Thymus (tissue), 11 donors: ENCODE results near the gene IMMP2L. TPM values are rescaled to one million over a fixed set of nuclear protein-coding genes. Genes with fewer than 3 reads are reported as not detected.

Source experiments
- DNase-seq, 9 donors: peaks; one replicate each; pipeline ENCODE4 v3.0.0-alpha.2; 2013; ENCODE audit warnings: low spot score in 9 of 9, low read depth in 6 of 9, missing footprints in 1 of 9
- H3K27ac ChIP-seq, 2 donors: one replicate each; pipeline ENCODE4 v1.5.1; 2013; ENCODE audit warnings: control low read depth in 1 of 2, low read depth in 1 of 2, low read length in 1 of 2, mild to moderate bottlenecking in 1 of 2, moderate library complexity in 1 of 2
- H3K27me3 ChIP-seq, 2 donors: one replicate each; pipeline ENCODE4 v1.5.1; 2013; ENCODE audit warnings: low read length in 1 of 2; ENCODE audit not compliant: control insufficient read depth in 2 of 2, insufficient read depth in 1 of 2
- H3K36me3 ChIP-seq, 2 donors: one replicate each; pipeline ENCODE4 v1.5.1; 2013; ENCODE audit warnings: low read length in 1 of 2, mild to moderate bottlenecking in 1 of 2, moderate library complexity in 1 of 2; ENCODE audit not compliant: control insufficient read depth in 2 of 2, insufficient read depth in 2 of 2
- H3K4me1 ChIP-seq, 2 donors: one replicate each; pipeline ENCODE4 v1.5.1; 2013; ENCODE audit warnings: low read length in 2 of 2; ENCODE audit not compliant: control insufficient read depth in 2 of 2, insufficient read depth in 2 of 2
- H3K4me3 ChIP-seq, 2 donors: one replicate each; pipeline ENCODE4 v1.5.1; 2013; ENCODE audit warnings: low read length in 2 of 2, control low read depth in 1 of 2, mild to moderate bottlenecking in 1 of 2
- H3K9me3 ChIP-seq, 2 donors: one replicate each; pipeline ENCODE4 v1.5.1; 2013; ENCODE audit warnings: low read length in 1 of 2, mild to moderate bottlenecking in 1 of 2; ENCODE audit not compliant: control insufficient read depth in 2 of 2, insufficient read depth in 1 of 2
- WGBS: extraction: QIAGEN DNeasy Blood & Tissue Kit; methylation state at CpG from one replicate; pipeline ENCODE4 v1.1.7; 2013; 5-methylcytosine and 5-hydroxymethylcytosine counted together
- polyA plus RNA-seq: library from polyadenylated mRNA; stranded (reverse); fragments of 200-250 nt; gene quantifications from one replicate; pipeline ENCODE4 v1.2.3, GENCODE V29; 2013
- total RNA-seq: library from RNA; stranded (reverse); fragments of 120-200 nt; gene quantifications from one replicate; pipeline ENCODE4 v1.2.4, GENCODE V29; 2013
- donor health status: healthy.

The IMMP2L gene
- total and polyA plus RNA-seq, 2 donors: 11.0 to 12.8 TPM

DNA sequence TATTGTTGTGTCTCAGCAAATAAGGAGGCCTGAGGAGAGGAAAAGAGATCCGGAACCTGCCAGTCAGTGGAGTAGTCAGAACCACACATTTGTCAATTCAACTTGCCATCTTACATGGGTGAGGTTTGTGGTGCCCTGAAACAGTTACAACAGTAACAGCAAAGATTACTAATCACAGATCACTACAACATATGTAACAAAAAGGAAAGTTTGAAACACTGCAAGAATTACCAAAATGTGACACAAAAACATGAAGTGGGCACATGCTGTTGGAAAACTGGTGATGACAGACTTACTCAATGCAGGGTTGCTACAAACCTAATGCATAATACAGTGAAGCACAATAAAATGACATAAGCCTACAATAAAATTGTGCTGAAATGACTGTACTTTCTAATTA is 382.0 kb downstream of the IMMP2L start:
- no peak overlapping the region for H3K4me3 ChIP-seq
- H3K36me3 ChIP-seq: no peaks in the 10 kb centered on the region
- H3K27ac ChIP-seq: no peak overlapping the region
- no peaks in the 10 kb centered on the region for H3K27me3 ChIP-seq
- WGBS: 96% methylated on average over 1 of the region's 1 CpG
- no peaks in the 10 kb centered on the region for H3K4me1 ChIP-seq
- no peak for DNase-seq
- no peaks in the 10 kb centered on the region for H3K9me3 ChIP-seq

DNA sequence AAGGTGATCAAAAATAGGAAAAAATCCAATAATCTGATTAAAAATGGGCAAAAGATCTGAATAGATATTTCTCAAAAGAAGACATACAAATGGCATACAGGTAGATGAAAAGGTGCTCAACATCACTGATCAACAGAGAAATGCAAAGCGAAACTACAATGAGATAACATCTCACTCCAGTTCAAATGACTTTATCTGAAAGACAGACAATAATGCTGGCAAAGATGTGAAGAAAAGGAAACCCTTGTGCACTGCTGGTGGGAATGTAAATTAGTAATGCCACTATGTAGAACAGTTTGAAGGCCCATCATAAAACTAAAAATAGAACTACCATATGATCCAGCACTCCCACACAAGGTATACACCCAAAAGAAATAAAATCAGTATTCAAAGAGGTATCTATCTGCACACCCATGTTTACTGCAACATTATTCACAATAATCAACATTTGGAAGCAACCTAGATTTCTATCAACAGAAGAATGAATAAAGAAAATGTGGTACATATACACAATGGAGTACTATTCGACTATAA is 386.3 kb downstream of the IMMP2L start:
- no peaks in the 10 kb centered on the region for H3K27me3 ChIP-seq
- H3K36me3 ChIP-seq: no peaks in the 10 kb centered on the region
- H3K4me3 ChIP-seq: no peak overlapping the region
- no peaks in the 10 kb centered on the region for H3K9me3 ChIP-seq
- 72% methylated on average over 2 of the region's 2 CpGs for WGBS
- H3K27ac ChIP-seq: no peak overlapping the region
- no peaks in the 10 kb centered on the region for H3K4me1 ChIP-seq
- peak in 7 of 9 donors; percentile 0 to 46 (median 8) for DNase-seq

DNA sequence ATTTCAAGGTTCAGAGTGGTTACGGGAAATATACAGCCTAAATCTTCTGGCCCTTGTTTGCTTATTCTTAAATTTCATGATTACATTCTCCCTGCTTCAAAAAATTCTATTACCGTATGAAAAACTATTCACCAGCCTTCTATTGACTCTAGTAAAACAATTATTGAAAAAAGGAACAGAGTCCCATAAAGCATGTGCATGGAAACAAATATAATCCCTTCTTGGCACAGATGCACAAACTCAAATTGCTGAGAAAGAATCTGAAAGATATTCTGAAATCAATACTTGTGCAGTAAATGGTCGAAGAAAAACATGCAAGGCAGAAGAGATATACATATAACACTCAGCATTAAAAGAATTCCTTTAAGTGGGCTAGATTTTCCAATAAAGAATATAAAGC is 387.8 kb downstream of the IMMP2L start:
- H3K4me3 ChIP-seq: no peak overlapping the region
- DNase-seq: no peak
- no peaks in the 10 kb centered on the region for H3K4me1 ChIP-seq
- WGBS: 98% methylated on average over 3 of the region's 3 CpGs
- no peaks in the 10 kb centered on the region for H3K27me3 ChIP-seq
- no peak overlapping the region for H3K27ac ChIP-seq
- no peaks in the 10 kb centered on the region for H3K36me3 ChIP-seq
- H3K9me3 ChIP-seq: no peaks in the 10 kb centered on the region

DNA sequence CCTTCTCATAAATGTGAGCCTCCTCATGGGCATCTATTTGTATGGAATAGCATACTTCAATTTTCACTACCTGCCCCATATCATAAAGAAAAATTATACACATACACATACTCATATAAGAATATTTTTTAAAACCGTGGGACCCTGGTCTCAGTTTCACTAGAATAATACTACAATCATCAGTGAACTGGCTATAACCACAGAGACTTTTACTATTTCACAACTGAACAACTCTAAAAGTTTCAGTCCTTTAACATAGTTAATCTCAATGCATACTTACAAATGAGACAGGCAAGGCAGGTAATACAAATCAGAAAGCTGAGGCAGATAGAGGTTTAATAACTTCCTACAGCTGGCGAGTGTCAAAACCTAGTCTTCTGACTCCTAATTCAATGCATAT is 388.3 kb downstream of the IMMP2L start:
- no peaks in the 10 kb centered on the region for H3K36me3 ChIP-seq
- 97% methylated on average over 2 of the region's 2 CpGs for WGBS
- no peak overlapping the region for H3K4me3 ChIP-seq
- H3K9me3 ChIP-seq: no peaks in the 10 kb centered on the region
- no peak overlapping the region for H3K27ac ChIP-seq
- no peaks in the 10 kb centered on the region for H3K27me3 ChIP-seq
- H3K4me1 ChIP-seq: no peaks in the 10 kb centered on the region
- no peak for DNase-seq

DNA sequence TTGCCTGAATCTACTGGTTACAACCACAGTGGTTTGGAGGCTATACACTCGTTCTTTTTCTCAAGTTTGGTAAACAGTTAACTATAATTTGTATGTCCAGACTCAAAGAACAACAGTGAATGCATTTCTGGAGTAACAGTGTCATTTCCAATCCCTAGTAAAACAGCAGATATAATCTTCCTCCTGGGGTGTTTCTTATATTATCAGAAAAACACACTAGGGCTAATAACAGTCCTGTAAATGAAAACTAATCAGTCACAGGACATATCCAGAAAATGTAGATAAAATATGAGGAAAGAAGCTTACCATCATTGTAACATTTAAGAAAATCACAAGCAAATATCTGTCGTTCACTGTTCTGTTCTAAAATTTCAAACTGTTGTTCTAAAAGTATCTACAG is 388.8 kb downstream of the IMMP2L start:
- no peaks in the 10 kb centered on the region for H3K9me3 ChIP-seq
- no peak overlapping the region for H3K27ac ChIP-seq
- no peak for DNase-seq
- WGBS: 94% methylated on average over 2 of the region's 2 CpGs
- no peak overlapping the region for H3K4me3 ChIP-seq
- H3K27me3 ChIP-seq: no peaks in the 10 kb centered on the region
- H3K36me3 ChIP-seq: no peaks in the 10 kb centered on the region
- H3K4me1 ChIP-seq: no peaks in the 10 kb centered on the region

DNA sequence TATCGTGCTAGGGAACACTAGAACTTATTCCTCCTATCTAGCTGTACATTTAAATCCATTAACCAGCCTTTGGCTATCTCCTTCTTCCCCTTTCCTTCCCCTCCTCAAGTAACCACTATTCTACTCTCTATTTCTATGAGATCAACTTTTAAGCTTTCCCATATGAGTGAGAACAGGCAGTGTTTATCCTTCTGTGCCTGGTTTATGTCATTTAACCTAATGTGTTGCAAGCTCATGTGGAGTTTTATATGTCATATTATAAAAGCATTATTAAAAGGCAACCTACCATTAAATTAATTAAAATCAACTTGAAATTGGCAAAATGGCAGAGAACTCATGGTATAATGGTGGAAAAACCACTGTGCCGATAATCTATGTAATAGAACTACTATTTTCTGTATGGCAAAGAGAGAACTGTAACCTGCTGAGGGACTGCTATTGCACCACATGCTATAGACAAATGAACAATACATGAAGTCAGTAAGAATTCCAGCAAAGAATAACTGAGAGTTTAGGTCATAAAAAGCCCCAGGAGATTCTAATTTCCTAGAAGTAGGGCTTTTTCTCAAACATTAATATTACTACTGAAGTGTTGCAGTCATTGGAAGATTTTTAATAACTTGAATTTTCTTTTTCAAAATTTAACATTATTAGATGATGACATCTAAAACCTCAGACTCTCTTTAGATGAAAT is 389.6 kb downstream of the IMMP2L start:
- Histone ChIP-seq H3K9me3 (no peaks in the 10 kb centered on the region), H3K27ac (no peak overlapping the region), H3K4me3 (no peak overlapping the region), H3K27me3 (no peaks in the 10 kb centered on the region), H3K36me3 (no peaks in the 10 kb centered on the region), H3K4me1 (no peaks in the 10 kb centered on the region)
- DNase-seq: no peak
- 96% methylated on average over 2 of the region's 2 CpGs for WGBS

DNA sequence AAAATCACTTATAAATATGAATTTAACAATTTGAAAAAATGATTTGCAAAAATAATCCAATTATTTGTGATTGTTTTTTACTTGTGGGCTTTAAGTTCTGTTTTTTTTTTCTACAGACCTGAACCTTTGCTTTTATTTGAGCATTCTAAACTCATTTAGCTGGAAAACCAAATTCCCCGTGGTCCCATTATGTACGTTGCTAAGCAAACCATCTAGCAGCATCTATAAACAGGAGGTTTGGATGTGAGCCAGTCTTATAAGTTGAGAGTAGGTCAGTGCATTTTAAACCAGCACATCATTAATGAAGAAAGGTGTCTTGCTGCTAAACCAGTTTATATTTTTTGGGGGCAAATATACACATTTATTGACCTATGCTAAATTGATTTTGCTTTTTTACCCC is 394.1 kb downstream of the IMMP2L start:
- no peak for DNase-seq

DNA sequence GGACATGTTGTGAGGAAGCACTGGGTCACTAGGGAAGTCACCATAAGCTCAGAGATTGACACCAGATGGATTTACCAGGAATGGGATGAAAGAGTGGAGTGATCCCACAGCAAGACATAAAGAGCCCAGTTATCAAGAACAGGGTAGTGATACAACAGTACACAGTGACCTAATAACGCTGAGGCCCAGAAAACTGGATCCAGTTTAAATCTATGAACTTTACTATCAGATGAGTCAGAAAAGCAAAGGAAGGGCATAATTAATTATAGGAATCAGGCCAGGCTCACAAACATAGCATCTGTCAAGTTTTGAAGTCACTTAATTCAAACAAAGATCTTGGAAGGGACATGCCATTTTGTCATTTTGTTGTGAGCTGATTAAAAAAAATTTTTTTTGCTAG is 397.9 kb downstream of the IMMP2L start:
- no peak for DNase-seq
- Histone ChIP-seq H3K4me3 (no peak overlapping the region), H3K9me3 (no peaks in the 10 kb centered on the region), H3K36me3 (no peaks in the 10 kb centered on the region), H3K4me1 (no peaks in the 10 kb centered on the region), H3K27me3 (no peaks in the 10 kb centered on the region), H3K27ac (no peak overlapping the region)
- WGBS: 100% methylated on average over 1 of the region's 1 CpG

More for the DNA sequence above, 394.1 kb downstream of the IMMP2L start:
- Histone ChIP-seq H3K9me3 (no peaks in the 10 kb centered on the region), H3K36me3 (no peaks in the 10 kb centered on the region), H3K4me1 (no peaks in the 10 kb centered on the region), H3K4me3 (no peak overlapping the region), H3K27me3 (no peaks in the 10 kb centered on the region), H3K27ac (no peak overlapping the region)
- 92% methylated on average over 2 of the region's 2 CpGs for WGBS

DNA sequence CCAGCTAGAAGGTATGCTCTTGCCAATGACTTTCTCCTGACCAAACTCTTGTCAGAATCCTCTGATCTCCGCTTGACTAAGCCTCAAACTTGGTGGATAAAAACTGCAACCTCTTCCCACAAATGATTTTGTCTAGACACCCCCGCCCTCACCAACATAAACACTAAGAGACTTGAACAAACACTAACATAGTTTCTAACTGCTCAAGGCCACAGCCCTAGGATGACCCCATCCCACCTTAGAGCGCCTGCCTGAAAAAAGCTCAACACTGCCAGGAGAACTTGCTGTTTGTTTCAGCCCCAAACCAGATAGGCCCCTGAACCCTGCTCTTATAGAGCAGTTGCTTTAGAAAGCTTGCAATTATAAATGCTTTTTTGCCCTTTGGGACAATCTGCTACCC is 399.6 kb downstream of the IMMP2L start:
- no peak overlapping the region for H3K27ac ChIP-seq
- no peaks in the 10 kb centered on the region for H3K27me3 ChIP-seq
- H3K9me3 ChIP-seq: no peaks in the 10 kb centered on the region
- DNase-seq: no peak
- H3K36me3 ChIP-seq: no peaks in the 10 kb centered on the region
- H3K4me3 ChIP-seq: no peak overlapping the region
- H3K4me1 ChIP-seq: no peaks in the 10 kb centered on the region
- 98% methylated on average over 3 of the region's 3 CpGs for WGBS
